C4-2B (cell line): ENCODE measurements around the gene SLC6A7.
"Not testable (repeated sequence)": the region's sequence is repeated elsewhere in the genome, so short reads cannot be mapped to it uniquely, and the experiment has no call there.

Experiments used
- ZFX ChIP-seq: fragments of 450-650 bp; IDR thresholded peaks from 2 replicates; pipeline ENCODE4 v1.6.1; 2017
- TF ChIP-seq, protein P1 (sequence below): fragments of 450-650 bp; conservative IDR thresholded peaks from 2 replicates; pipeline ENCODE4 v1.5.1; 2017; ENCODE audit warnings: mild to moderate bottlenecking

DNA sequence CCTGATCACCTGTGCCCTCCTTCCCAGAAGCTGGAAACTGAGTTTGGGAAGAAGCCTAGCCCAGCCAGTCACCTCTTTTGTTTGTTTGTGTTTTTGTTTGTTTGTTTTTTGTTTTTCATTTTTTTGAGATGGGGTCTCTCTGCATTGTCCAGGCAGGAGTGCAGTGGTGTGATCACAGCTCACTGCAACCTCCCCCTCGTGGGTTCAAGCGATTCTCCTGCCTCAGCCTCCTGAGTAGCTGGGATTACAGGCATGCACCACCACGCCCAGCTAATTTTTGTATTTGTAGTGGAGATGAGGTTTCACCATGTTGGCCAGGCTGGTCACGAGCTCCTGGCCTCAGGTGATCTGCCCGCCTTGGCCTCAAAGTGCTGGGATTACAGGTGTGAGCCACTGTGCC lies 43.8 kb downstream of the SLC6A7 start:
- TF ChIP-seq, protein P1, sequence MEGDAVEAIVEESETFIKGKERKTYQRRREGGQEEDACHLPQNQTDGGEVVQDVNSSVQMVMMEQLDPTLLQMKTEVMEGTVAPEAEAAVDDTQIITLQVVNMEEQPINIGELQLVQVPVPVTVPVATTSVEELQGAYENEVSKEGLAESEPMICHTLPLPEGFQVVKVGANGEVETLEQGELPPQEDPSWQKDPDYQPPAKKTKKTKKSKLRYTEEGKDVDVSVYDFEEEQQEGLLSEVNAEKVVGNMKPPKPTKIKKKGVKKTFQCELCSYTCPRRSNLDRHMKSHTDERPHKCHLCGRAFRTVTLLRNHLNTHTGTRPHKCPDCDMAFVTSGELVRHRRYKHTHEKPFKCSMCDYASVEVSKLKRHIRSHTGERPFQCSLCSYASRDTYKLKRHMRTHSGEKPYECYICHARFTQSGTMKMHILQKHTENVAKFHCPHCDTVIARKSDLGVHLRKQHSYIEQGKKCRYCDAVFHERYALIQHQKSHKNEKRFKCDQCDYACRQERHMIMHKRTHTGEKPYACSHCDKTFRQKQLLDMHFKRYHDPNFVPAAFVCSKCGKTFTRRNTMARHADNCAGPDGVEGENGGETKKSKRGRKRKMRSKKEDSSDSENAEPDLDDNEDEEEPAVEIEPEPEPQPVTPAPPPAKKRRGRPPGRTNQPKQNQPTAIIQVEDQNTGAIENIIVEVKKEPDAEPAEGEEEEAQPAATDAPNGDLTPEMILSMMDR: not testable (repeated sequence)
- not testable (repeated sequence) for TF ChIP-seq ZFX
